Stimulated activated effector memory CD8-positive, alpha-beta T cell treated with anti-CD3 and anti-CD28 coated beads, Interleukin-12 subunit alpha, Interleukin-12 subunit beta, amount 100 ng/mL, for 72 hours (primary cell): ENCODE measurements around the gene RABGGTA.

Experiments used
- ATAC-seq: fragments of 150-1000 bp; cut with Tn5 transposase; 2 replicates; pipeline ENCODE4 v1.10.0; 2021
- DNase-seq, 2 donors: peaks; one replicate each; pipeline ENCODE4 v3.0.0; 2021 to 2022; ENCODE audit warnings: low spot score in 2 of 2
- H3K27ac Mint-ChIP-seq: one replicate; pipeline ENCODE4 v1.8.0; 2022; ENCODE audit warnings: mild to moderate bottlenecking, mixed read lengths
- H3K36me3 Mint-ChIP-seq: one replicate; pipeline ENCODE4 v1.8.0; 2022; ENCODE audit warnings: mild to moderate bottlenecking, mixed read lengths
- H3K4me1 Mint-ChIP-seq: one replicate; pipeline ENCODE4 v1.8.0; 2022; ENCODE audit warnings: mixed read lengths
- H3K4me3 Mint-ChIP-seq: one replicate; pipeline ENCODE4 v1.8.0; 2022; ENCODE audit warnings: mild to moderate bottlenecking, mixed read lengths
- H3K9me3 Mint-ChIP-seq: one replicate; pipeline ENCODE4 v1.8.0; 2022; ENCODE audit warnings: mixed read lengths

The RABGGTA gene

GRCh38 chr14:24273422-24273998, 2.1 kb upstream of the RABGGTA start:
- H3K36me3 Mint-ChIP-seq = peaks cover 16% of the 10 kb centered on the region
- H3K9me3 Mint-ChIP-seq = no peaks in the 10 kb centered on the region
- H3K27ac Mint-ChIP-seq = peak overlapping the region; percentile 0
- peaks cover 53% of the 10 kb centered on the region for H3K4me1 Mint-ChIP-seq
- DNase-seq = no peak
- no peak overlapping the region for H3K4me3 Mint-ChIP-seq
- ATAC-seq = no peak

GRCh38 chr14:24272467-24272866, 1.1 kb upstream of the RABGGTA start:
- DNase-seq = no peak
- H3K9me3 Mint-ChIP-seq = no peaks in the 10 kb centered on the region
- ATAC-seq = no peak
- H3K4me3 Mint-ChIP-seq = peak overlapping the region; percentile 79
- H3K36me3 Mint-ChIP-seq = peaks cover 20% of the 10 kb centered on the region
- H3K4me1 Mint-ChIP-seq = peaks cover 48% of the 10 kb centered on the region
- H3K27ac Mint-ChIP-seq = peak overlapping the region; percentile 91

GRCh38 chr14:24271834-24272263, 452 bp upstream of the RABGGTA start:
- H3K27ac Mint-ChIP-seq = peak overlapping the region; percentile 91
- DNase-seq = no peak
- no peak for ATAC-seq
- peaks cover 48% of the 10 kb centered on the region for H3K4me1 Mint-ChIP-seq
- H3K36me3 Mint-ChIP-seq = peaks cover 26% of the 10 kb centered on the region
- H3K4me3 Mint-ChIP-seq = peak overlapping the region; percentile 79
- no peaks in the 10 kb centered on the region for H3K9me3 Mint-ChIP-seq

- Mint-ChIP-seq H3K36me3 (peaks cover 28% of the 10 kb centered on the region), H3K4me1 (peaks cover 54% of the 10 kb centered on the region), H3K9me3 (no peaks in the 10 kb centered on the region), H3K27ac (peak overlapping the region; percentile 91), H3K4me3 (peak overlapping the region; percentile 79)
- DNase-seq = no peak
- no peak for ATAC-seq
Measured at GRCh38 chr14:24270537-24271133, 762 bp downstream of the RABGGTA start.

DNA sequence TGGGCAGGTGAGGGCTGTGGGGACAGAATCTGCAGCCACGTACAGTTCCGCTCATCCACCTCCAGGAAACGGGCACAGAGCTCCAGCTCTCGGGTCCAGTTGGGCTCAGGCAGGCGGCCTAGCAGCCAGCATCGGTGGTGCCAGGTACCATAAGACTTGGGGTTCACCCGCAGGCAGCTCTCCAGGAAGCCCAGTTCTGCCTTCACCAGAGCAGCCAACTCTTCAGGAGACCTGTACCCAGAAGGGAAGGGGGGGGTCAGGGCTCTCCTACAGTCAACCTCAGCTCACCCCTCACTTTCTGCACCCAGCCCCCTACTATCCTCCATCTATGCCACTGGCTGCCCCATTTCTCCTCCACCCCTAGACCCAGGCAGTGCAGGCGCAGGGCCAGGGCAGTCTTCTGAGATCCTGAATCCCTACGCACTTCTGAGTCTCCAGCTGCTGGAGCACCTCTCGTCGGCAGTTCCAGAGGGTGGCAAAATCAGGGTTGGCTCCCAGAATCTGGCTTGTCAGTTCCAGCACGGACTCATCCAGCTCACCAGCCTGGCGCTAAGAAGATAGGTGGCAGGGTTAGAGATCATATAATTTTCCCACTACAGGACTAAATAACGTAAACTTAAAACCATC, 1.4 kb downstream of the RABGGTA start:
- H3K36me3 Mint-ChIP-seq = peaks cover 28% of the 10 kb centered on the region
- H3K27ac Mint-ChIP-seq = peak overlapping the region; percentile 91
- peaks cover 54% of the 10 kb centered on the region for H3K4me1 Mint-ChIP-seq
- H3K4me3 Mint-ChIP-seq = peak overlapping the region; percentile 79
- ATAC-seq (no peak), DNase-seq (no peak)
- no peaks in the 10 kb centered on the region for H3K9me3 Mint-ChIP-seq

DNA sequence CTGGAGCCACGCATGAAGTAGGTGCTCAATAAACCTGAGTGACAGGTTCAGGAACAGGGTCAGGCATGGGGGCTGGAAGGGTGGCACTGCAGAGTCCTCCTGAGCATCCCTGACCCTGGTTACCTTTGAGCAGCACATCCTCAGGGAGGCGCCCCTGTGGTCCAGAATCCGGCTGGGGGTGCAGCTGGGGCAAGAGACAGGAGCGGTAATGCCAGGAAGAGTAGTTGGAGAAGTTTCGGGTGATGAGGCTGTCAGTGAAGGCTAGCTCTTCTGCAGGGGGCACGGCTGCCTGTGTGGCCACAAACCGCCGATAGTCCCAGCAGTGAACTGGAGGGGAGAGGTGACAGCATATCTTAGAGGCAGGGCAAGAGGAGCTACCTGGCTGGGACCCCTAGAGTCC, 2.0 kb downstream of the RABGGTA start:
- no peak for DNase-seq
- H3K4me3 Mint-ChIP-seq = no peak overlapping the region
- H3K4me1 Mint-ChIP-seq = peaks cover 53% of the 10 kb centered on the region
- ATAC-seq = no peak
- no peak overlapping the region for H3K27ac Mint-ChIP-seq
- H3K9me3 Mint-ChIP-seq = no peaks in the 10 kb centered on the region
- peaks cover 28% of the 10 kb centered on the region for H3K36me3 Mint-ChIP-seq

DNA sequence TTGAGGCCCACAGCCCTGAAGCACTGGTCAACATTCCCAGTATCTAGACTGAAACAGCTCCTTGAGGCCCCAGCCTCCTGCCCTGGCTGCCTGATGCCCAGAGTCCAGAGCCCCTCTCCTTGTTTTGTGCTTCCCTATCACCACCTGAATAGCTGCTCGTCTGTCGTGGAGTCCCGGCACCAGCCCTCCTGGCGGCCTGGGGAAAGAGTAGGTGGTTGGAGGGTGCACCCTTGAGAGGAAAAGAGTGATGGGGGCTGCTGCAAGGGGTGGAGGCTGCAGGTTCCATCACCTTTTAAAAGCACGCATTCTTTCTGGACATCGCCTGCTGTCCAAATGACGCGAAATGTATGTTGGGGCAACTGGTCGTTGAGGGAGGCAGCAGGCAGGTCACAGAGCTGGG, 3.2 kb downstream of the RABGGTA start:
- Mint-ChIP-seq H3K36me3 (peaks cover 28% of the 10 kb centered on the region), H3K27ac (no peak overlapping the region)

DNA sequence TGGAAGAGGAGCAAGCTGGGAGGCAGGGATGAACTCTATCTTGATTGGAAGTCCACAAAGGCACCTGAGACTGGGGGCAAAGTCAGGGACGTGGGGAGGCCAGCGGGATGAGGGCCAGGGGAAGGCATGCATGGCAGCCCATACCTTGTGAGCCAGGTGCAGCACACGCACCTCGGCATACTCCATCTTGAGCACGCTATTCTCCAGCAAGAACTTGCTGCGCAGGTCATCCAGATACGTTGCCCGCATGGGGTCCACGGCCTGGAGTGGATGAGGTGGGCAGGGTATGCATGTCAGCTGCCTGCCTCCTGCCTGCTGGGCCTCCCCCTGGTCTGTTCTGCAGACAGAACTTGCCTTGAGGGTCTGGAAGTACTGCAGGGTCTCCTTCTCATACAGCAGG, 3.9 kb downstream of the RABGGTA start:
- Mint-ChIP-seq H3K4me3 (no peak overlapping the region), H3K27ac (peak overlapping the region; percentile 9), H3K36me3 (peaks cover 28% of the 10 kb centered on the region), H3K9me3 (no peaks in the 10 kb centered on the region), H3K4me1 (peaks cover 34% of the 10 kb centered on the region)
- ATAC-seq (no peak), DNase-seq (no peak)

More for the DNA sequence above, 3.2 kb downstream of the RABGGTA start:
- ATAC-seq (no peak), DNase-seq (no peak)
- Mint-ChIP-seq H3K4me3 (no peak overlapping the region), H3K9me3 (no peaks in the 10 kb centered on the region), H3K4me1 (peaks cover 41% of the 10 kb centered on the region)

GRCh38 chr14:24266344-24267244, 4.8 kb downstream of the RABGGTA start:
- no peak for ATAC-seq
- H3K9me3 Mint-ChIP-seq = no peaks in the 10 kb centered on the region
- H3K4me1 Mint-ChIP-seq = peaks cover 25% of the 10 kb centered on the region
- H3K4me3 Mint-ChIP-seq = no peak overlapping the region
- no peak for DNase-seq
- peak overlapping the region; percentile 9 for H3K27ac Mint-ChIP-seq
- H3K36me3 Mint-ChIP-seq = peaks cover 23% of the 10 kb centered on the region

DNA sequence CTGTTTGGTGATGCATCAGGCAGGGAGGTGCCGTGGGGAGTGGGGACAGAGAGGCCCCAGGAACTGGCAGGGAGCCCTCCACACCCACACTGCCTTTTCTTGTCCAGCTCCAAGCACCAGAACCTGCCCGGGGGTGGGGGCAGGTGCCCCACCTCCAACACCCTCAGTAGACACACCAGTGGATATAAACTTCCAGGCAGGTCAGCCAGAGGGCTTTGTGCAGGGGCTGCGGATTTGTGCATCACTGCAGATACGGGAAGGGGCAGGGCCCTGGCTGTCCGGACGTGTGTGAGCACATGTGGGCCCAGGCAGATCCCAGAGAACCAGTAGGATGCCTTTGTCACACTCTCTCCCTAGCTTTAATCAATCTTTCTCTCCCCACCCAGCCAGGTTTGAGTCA, 7.1 kb downstream of the RABGGTA start:
- no peaks in the 10 kb centered on the region for H3K9me3 Mint-ChIP-seq
- peaks cover 19% of the 10 kb centered on the region for H3K36me3 Mint-ChIP-seq
- no peak overlapping the region for H3K27ac Mint-ChIP-seq
- H3K4me3 Mint-ChIP-seq = no peak overlapping the region
- ATAC-seq (no peak), DNase-seq (no peak)
- peaks cover 16% of the 10 kb centered on the region for H3K4me1 Mint-ChIP-seq

- H3K27ac Mint-ChIP-seq = no peak overlapping the region
- DNase-seq = no peak
- no peak overlapping the region for H3K4me3 Mint-ChIP-seq
- ATAC-seq = no peak
- peaks cover 15% of the 10 kb centered on the region for H3K36me3 Mint-ChIP-seq
- H3K9me3 Mint-ChIP-seq = no peaks in the 10 kb centered on the region
- peaks cover 14% of the 10 kb centered on the region for H3K4me1 Mint-ChIP-seq
Measured at GRCh38 chr14:24263848-24264247, 7.5 kb downstream of the RABGGTA start.

DNA sequence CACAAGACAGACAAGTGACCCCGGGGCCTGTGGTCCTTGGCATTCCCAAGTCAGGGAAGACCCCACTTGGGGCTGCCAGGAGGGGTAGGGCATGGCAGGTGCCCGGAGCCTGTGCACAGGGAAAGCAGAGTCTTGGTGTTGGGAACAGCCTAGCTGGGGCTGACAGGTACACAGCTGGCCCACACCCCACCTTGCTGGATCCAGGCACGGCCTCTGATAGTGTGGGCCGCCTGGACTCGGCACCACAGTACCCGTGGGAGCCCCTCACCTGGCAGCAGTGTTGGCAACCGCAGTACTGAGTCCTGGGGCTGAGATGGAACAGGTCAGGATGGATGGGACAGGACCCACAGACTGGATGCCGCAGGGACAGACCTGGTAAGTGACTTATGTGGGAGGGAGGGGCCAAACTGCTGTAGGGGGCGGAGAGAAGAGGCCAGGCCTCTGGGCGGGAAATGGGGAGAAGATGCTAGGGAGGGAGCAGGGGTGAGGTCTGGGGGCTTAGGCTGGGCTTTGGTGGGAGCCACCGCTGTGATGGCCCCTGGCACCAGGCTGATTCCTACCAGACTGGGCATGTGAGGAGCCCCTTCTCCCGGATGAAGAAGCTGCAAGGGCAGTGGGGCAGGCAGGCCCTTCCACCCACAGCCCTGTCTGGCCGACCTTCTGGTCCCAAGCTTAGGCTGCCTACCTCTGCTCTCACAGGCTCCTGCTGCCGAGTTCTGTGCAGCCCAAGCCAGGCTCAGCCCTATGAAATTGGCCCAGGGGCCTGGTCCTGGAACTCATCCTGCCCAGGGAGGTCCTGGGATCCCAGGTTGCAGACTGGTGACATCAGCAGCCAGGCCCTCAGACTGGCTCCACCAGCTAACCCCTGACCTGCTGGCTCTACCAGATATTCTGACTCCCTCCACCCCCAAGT, 8.3 kb downstream of the RABGGTA start, which contains the start of gene TGM1:
TSS of gene TGM1 (minus strand) at position 357 of the 913 bp plus-strand sequence. CDS start 825 bp downstream, outside the sequence.
- Mint-ChIP-seq H3K4me1 (peaks cover 14% of the 10 kb centered on the region), H3K36me3 (peaks cover 8% of the 10 kb centered on the region), H3K9me3 (no peaks in the 10 kb centered on the region), H3K27ac (peak within 1 kb of the TSS; percentile 68), H3K4me3 (no peak within 1 kb of the TSS)
- DNase-seq (no peak), ATAC-seq (peak; percentile 11)

DNA sequence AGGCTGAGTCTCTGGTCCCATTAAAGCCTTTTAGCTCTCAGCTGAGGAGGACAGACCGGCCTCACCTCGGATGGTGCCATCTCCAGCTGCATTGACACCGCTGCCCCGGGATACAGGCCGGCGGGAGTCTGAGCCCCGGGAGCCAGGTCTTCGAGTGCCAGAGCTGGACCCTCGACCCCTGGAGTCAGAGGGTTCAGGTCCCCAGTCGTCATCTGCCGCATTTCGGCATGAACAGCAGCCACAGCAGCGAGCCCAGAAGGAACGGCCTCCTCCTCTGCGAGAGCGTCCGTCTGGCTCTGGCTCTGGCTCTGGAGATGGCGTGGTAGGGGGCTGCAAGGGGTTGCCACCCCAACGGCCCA, 9.4 kb downstream of the RABGGTA start:
- H3K4me1 Mint-ChIP-seq = peaks cover 8% of the 10 kb centered on the region
- ATAC-seq = no peak
- H3K4me3 Mint-ChIP-seq = no peak overlapping the region
- peaks cover 3% of the 10 kb centered on the region for H3K36me3 Mint-ChIP-seq
- no peaks in the 10 kb centered on the region for H3K9me3 Mint-ChIP-seq
- no peak overlapping the region for H3K27ac Mint-ChIP-seq
- no peak for DNase-seq

- H3K4me1 Mint-ChIP-seq = peaks cover 3% of the 10 kb centered on the region
- H3K9me3 Mint-ChIP-seq = no peaks in the 10 kb centered on the region
- no peak overlapping the region for H3K4me3 Mint-ChIP-seq
- H3K36me3 Mint-ChIP-seq = no peaks in the 10 kb centered on the region
- H3K27ac Mint-ChIP-seq = peak overlapping the region; percentile 49
- DNase-seq (no peak), ATAC-seq (no peak)
Measured at GRCh38 chr14:24261256-24261968, 10.0 kb downstream of the RABGGTA start.
